ENCODE measurements around the gene CEACAM21.

Gene CEACAM21

GRCh38 chr19:41587838-41588210 is 11.9 kb downstream of the CEACAM21 start:
- no peak overlapping the region for H3K4me3 ChIP-seq (ENCODE audit: low read depth, low read length)
- TF ChIP-seq ZSCAN30 (tag by site-specific recombination; IDR thresholded peaks at IDR 0.05) = no peak
- no peak for TF ChIP-seq ZNF48 (tag by site-specific recombination; IDR thresholded peaks at IDR 0.05)
- TF ChIP-seq ZNF529 (tag by site-specific recombination; IDR thresholded peaks at IDR 0.05; ENCODE audit: insufficient replicate concordance) = no peak
- no peak for TF ChIP-seq BCL11B (tag by site-specific recombination; IDR thresholded peaks at IDR 0.05; ENCODE audit: low read depth)
- no peak for TF ChIP-seq ZNF132 (tag by site-specific recombination; IDR thresholded peaks at IDR 0.05; ENCODE audit: borderline replicate concordance)
- no peaks in the 10 kb centered on the region for H3K36me3 ChIP-seq (ENCODE audit: control insufficient read depth in 2 of 2, insufficient read depth in 1 of 2, low read length in 2 of 2)
- H3K9me3 ChIP-seq (ENCODE audit: control insufficient read depth, insufficient read depth, low read depth, low read length) = no peaks in the 10 kb centered on the region
- ChIA-PET POLR2A (no interaction called here), CTCF (interaction anchor here (0.6 to 1.7 kb wide), 10 partner anchors 9 to 658 kb away, joined by 3 to 9 read pairs (median 4); partner anchors contain the start of gene CEACAM21)
- no peaks in the 10 kb centered on the region for H3K4me1 ChIP-seq (ENCODE audit: control insufficient read depth, insufficient read depth, low read length)
- H3K27ac ChIP-seq (ENCODE audit: extremely low read depth, low read depth, low read length) = no peak overlapping the region

GRCh38 chr19:41588497-41589209 is 12.7 kb downstream of the CEACAM21 start:
- TF ChIP-seq GLI2 (tag by site-specific recombination; IDR thresholded peaks at IDR 0.05; ENCODE audit: borderline replicate concordance, low read depth) (no peak), WT1 (tag by site-specific recombination; IDR thresholded peaks at IDR 0.05) (no peak), ZNF677 (tag by site-specific recombination; IDR thresholded peaks at IDR 0.05) (no peak), REST (tag by site-specific recombination; IDR thresholded peaks at IDR 0.05) (peak; percentile 97), KLF1 (tag by site-specific recombination; IDR thresholded peaks at IDR 0.05) (0 out of 2 replicates have a peak, but pooled peaks have one; percentile 13), TCF7L2 (IDR thresholded peaks at IDR 0.05; ENCODE audit: borderline replicate concordance, low read depth, low read length) (no peak), ZNF704 (tag by site-specific recombination; IDR thresholded peaks at IDR 0.05) (no peak), SALL2 (tag by site-specific recombination; IDR thresholded peaks at IDR 0.05; ENCODE audit: borderline replicate concordance) (no peak), YY2 (tag by site-specific recombination; IDR thresholded peaks at IDR 0.05) (no peak), ZNF221 (tag by site-specific recombination; IDR thresholded peaks at IDR 0.05; ENCODE audit: borderline replicate concordance) (no peak), ZNF701 (tag by site-specific recombination; IDR thresholded peaks at IDR 0.05) (no peak), ZNF580 (tag by site-specific recombination; IDR thresholded peaks at IDR 0.05) (no peak), ZNF311 (tag by site-specific recombination; IDR thresholded peaks at IDR 0.05; ENCODE audit: borderline replicate concordance) (no peak), ZNF157 (tag by site-specific recombination; IDR thresholded peaks at IDR 0.05) (no peak)
- ChIA-PET CTCF (interaction anchor here (0.6 to 1.7 kb wide), 10 partner anchors 8 to 659 kb away, joined by 3 to 9 read pairs (median 4); partner anchors contain the start of gene CEACAM21), POLR2A (no interaction called here)
- no peak overlapping the region for H3K27ac ChIP-seq (ENCODE audit: extremely low read depth, low read depth, low read length)
- no peaks in the 10 kb centered on the region for H3K4me1 ChIP-seq (ENCODE audit: control insufficient read depth, insufficient read depth, low read length)
- H3K36me3 ChIP-seq (ENCODE audit: control insufficient read depth in 2 of 2, insufficient read depth in 1 of 2, low read length in 2 of 2) = no peaks in the 10 kb centered on the region
- H3K9me3 ChIP-seq (ENCODE audit: control insufficient read depth, insufficient read depth, low read depth, low read length) = peaks cover 2% of the 10 kb centered on the region; the same call in 1 of the 2 replicates
- H3K4me3 ChIP-seq (ENCODE audit: low read depth, low read length) = no peak overlapping the region

Data from HEK293 (cell line).